ENCODE data around the gene MBLAC2. TPM values are rescaled to one million over a fixed set of nuclear protein-coding genes. Genes with fewer than 3 reads are reported as not detected.

Gene MBLAC2
- total RNA-seq, 1 donor from 2014 or later: 6.2 TPM

- no peak for TF ChIP-seq CTCF (conservative IDR thresholded peaks at IDR 0.05)
- H3K27ac Mint-ChIP-seq: no peak overlapping the region
- H3K27me3 Mint-ChIP-seq: no peaks in the 10 kb centered on the region
- no peaks in the 10 kb centered on the region for H3K9me3 Mint-ChIP-seq
- no peak overlapping the region for H3K4me3 Mint-ChIP-seq
- DNase-seq (ENCODE audit: extremely low spot score, unreplicated experiment): no peak
- H3K4me1 Mint-ChIP-seq (ENCODE audit: unreplicated experiment): peaks cover 11% of the 10 kb centered on the region
- peaks cover 13% of the 10 kb centered on the region for H3K36me3 Mint-ChIP-seq
Observed at GRCh38 chr5:90408571-90409317, 65.8 kb downstream of the MBLAC2 start.

Other genes with a start within 250 kb of the MBLAC2 start
- gene CETN3, start 65.0 kb downstream of the MBLAC2 start, total RNA-seq (ENCODE audit: low replicate concordance): 27.6 and 37.5 TPM in 2 replicates
- 1.1 and 2.4 TPM in 2 replicates for gene POLR3G, start 93 bp upstream of the MBLAC2 start, total RNA-seq (ENCODE audit: low replicate concordance)
- gene LYSMD3, start 54.8 kb upstream of the MBLAC2 start, total RNA-seq (ENCODE audit: low replicate concordance): 15.0 and 21.0 TPM in 2 replicates
- 13.6 and 29.5 TPM in 2 replicates for gene ADGRV1, start 84.0 kb upstream of the MBLAC2 start, total RNA-seq (ENCODE audit: low replicate concordance)

Data from type B pancreatic cell (in vitro differentiated cells).